Brain microvascular endothelial cell (primary cell): Measurements from ENCODE around the gene TTLL13.

ENCODE experiments used
- DNase-seq: peaks from one replicate; pipeline ENCODE4 v3.0.0-alpha.2; 2020
- H3K27ac ChIP-seq: fragments of 250-450 bp; sonication (Bioruptor Pico); 2 replicates; pipeline ENCODE4 v1.5.1; 2020; ENCODE audit warnings: mild to moderate bottlenecking, moderate library complexity
- H3K27me3 ChIP-seq: fragments of 250-450 bp; sonication (Bioruptor Pico); replicated peaks from 2 replicates; pipeline ENCODE4 v1.5.1; 2020; ENCODE audit warnings: mild to moderate bottlenecking
- H3K36me3 ChIP-seq: fragments of 250-450 bp; sonication (Bioruptor Pico); replicated peaks from 2 replicates; pipeline ENCODE4 v1.5.1; 2020; ENCODE audit warnings: mild to moderate bottlenecking
- H3K4me3 ChIP-seq: 2 replicates; pipeline ENCODE4 v1.5.1; 2011; ENCODE audit warnings: low read depth, mild to moderate bottlenecking, control low read depth, low read length, moderate library complexity
- in situ Hi-C: cut with HindIII; loops from 2 replicates; pipeline ENCODE4 v1.10.0; 2017; ENCODE audit warnings: low sequenced_read_pairs, low pct_ligation_motif_present
- TF ChIP-seq, protein P1 (sequence below): IDR thresholded peaks from 2 replicates; pipeline ENCODE4 v1.5.1; 2011; ENCODE audit warnings: low read depth, mild to moderate bottlenecking, moderate library complexity, low read length, control low read depth, inconsistent platforms; ENCODE audit errors: missing control alignments

Gene TTLL13

DNA sequence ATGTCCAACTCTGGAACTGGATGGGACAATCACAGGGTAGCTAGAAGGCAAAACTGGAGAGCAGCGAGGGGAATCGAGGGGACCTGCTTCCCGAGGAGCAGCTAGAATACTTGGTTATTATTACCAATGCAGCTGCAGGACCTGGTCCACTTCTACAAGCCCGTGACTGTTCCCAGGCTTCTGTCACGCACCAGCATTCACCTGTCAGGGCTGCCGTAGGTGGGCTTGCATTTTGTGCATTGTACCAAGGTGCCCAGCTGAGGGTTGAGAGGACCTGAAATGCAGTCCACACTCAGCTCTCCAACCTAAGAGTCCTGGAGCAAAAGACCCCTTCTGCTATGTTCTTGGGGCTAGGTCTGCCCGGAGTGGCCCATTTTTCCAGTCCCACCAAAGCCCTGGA is 45.9 kb upstream of the TTLL13 start:
- Histone ChIP-seq H3K27ac (no peak overlapping the region), H3K36me3 (no peaks in the 10 kb centered on the region), H3K27me3 (no peaks in the 10 kb centered on the region), H3K4me3 (no peak overlapping the region)
- TF ChIP-seq, protein P1, sequence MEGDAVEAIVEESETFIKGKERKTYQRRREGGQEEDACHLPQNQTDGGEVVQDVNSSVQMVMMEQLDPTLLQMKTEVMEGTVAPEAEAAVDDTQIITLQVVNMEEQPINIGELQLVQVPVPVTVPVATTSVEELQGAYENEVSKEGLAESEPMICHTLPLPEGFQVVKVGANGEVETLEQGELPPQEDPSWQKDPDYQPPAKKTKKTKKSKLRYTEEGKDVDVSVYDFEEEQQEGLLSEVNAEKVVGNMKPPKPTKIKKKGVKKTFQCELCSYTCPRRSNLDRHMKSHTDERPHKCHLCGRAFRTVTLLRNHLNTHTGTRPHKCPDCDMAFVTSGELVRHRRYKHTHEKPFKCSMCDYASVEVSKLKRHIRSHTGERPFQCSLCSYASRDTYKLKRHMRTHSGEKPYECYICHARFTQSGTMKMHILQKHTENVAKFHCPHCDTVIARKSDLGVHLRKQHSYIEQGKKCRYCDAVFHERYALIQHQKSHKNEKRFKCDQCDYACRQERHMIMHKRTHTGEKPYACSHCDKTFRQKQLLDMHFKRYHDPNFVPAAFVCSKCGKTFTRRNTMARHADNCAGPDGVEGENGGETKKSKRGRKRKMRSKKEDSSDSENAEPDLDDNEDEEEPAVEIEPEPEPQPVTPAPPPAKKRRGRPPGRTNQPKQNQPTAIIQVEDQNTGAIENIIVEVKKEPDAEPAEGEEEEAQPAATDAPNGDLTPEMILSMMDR: no peak
- DNase-seq: no peak
- in situ Hi-C loops: no loop called here

DNA sequence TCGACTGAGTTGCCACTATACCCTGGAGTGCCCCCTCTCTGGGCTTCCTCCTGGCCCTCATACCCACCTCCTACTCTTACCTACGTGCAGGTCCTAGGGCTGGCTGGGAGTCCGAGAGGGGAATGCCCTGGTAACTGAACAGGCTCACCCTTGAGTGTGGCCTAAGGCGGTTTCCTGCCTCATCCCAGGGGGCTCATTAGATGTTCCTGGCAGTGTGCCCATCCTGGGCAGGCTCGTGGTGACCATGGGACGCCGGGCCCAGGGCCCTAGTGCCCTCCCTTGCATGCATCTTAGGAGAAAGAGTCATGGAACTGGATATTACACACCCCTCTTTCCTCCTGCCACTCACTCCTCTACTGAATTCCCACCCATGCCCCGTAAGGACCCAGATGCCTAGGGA is 45.4 kb upstream of the TTLL13 start:
- TF ChIP-seq, protein P1: no peak
- in situ Hi-C loops: no loop called here
- H3K4me3 ChIP-seq: no peak overlapping the region
- DNase-seq: no peak
- H3K27ac ChIP-seq: no peak overlapping the region
- no peaks in the 10 kb centered on the region for H3K27me3 ChIP-seq
- H3K36me3 ChIP-seq: no peaks in the 10 kb centered on the region

DNA sequence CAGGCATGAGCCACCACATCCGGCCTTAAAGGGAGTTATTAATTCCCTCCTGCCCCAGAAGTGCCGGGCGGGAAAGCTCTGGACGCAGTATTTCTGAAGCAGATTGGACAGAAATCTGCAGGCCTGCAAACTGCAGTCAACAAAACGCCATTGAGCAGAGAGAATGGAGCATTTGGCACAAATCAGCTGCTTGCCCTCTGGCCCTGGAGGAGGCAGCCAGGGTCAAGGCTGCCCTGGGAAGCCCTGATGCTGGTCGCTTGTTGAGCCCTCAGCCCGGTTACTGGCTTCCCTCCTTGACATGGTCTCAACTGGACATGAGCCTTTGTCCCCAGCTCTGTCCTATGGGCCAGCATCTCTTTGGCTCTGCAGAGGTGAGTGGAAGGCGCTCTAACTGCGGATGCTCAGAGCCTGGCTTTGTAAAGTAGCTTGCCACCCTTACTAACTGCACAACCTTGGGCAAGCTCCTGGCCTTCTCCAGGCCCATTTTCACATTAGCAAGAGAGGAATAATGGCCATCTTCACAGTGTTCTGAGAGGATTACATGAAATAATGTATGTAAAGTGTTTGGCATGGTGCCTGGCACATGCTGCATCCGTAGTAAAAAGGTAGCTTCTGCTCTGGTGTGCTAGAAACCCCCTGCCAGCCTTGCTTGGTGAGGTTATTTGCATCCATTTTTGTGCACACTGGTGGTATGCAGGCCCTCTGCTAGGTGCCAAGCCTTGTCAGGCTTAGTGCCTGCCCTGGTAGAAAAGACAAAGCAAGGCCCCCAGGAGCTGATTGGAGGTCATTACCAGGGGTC is 44.1 kb upstream of the TTLL13 start:
- DNase-seq: no peak
- in situ Hi-C loops: no loop called here
- Histone ChIP-seq H3K4me3 (no peak overlapping the region), H3K27me3 (no peaks in the 10 kb centered on the region), H3K27ac (no peak overlapping the region), H3K36me3 (no peaks in the 10 kb centered on the region)
- TF ChIP-seq, protein P1: no peak

DNA sequence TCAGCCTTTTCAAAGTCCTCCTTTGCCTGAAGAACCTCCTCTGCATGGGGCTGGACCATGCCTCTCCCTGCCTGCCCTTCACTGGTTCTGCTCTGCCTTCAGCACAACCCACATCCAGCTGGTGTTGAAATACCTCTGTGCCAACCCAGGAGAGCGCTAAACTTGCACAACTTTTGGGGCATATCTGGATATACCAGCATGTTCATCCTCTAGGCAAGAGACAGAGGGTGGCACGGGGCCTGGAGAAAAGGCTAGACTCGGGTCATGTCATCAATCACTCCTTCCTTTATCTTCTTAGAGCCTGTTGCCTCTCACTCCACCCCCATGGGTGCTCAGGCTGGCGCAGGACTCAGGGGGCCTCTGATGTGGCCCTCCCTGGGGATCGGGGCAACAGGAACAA is 43.5 kb upstream of the TTLL13 start:
- Histone ChIP-seq H3K36me3 (no peaks in the 10 kb centered on the region), H3K4me3 (no peak overlapping the region), H3K27ac (no peak overlapping the region), H3K27me3 (no peaks in the 10 kb centered on the region)
- DNase-seq: no peak
- in situ Hi-C loops: no loop called here
- TF ChIP-seq, protein P1: no peak

DNA sequence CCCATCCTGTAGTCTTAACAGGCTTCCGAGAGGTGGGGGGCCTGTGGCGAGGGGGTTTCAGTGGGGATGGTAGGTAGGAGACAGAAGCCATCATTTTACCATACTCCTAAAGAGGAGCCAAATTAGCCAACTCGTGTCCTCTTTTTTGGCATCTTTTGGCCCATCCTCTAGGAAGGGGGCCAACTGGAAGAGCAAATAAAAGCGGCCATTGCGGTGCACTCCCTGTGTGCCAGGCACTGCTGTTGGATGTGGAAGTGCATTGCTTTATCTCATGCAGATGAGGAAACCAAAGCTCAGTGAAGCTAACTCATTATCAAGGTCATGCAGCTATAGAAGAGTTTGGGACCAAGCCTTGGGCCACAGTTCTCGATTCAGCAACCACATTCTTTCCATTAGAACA is 42.1 kb upstream of the TTLL13 start:
- Histone ChIP-seq H3K27ac (no peak overlapping the region), H3K36me3 (no peaks in the 10 kb centered on the region), H3K4me3 (no peak overlapping the region), H3K27me3 (no peaks in the 10 kb centered on the region)
- TF ChIP-seq, protein P1: no peak
- DNase-seq: no peak
- in situ Hi-C loops: no loop called here

DNA sequence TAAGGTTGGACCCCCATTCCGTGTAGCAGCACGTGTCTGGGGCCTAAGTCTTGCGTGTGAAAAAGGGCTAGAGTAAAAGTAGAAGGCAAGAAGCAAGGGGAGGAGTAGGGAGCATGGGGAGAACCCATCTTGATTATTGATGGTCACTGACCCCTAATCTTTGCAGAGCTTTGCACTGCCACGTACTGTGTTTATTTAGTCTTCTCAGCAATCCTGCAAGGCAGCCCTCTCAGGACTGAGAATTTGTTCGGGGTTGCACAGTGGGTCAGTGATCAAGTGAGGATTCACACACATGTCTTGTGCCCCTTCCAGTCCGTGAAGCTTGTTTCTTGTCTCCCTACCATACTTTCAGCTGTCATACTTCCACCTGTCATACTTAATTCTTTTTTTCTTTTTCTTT is 41.0 kb upstream of the TTLL13 start:
- DNase-seq: no peak
- Histone ChIP-seq H3K27ac (no peak overlapping the region), H3K4me3 (no peak overlapping the region), H3K27me3 (no peaks in the 10 kb centered on the region), H3K36me3 (no peaks in the 10 kb centered on the region)
- TF ChIP-seq, protein P1: no peak
- in situ Hi-C loops: no loop called here
